GM21526 (cell line): ENCODE data around the gene CLDN6.

Experiments
- ATAC-seq: cut with Tn5 transposase; IDR thresholded peaks from one replicate; pipeline ENCODE4 v1.9.1; 2021; ENCODE audit warnings: moderate library complexity; ENCODE audit not compliant: unreplicated experiment, low FRiP score

CLDN6 gene

DNA sequence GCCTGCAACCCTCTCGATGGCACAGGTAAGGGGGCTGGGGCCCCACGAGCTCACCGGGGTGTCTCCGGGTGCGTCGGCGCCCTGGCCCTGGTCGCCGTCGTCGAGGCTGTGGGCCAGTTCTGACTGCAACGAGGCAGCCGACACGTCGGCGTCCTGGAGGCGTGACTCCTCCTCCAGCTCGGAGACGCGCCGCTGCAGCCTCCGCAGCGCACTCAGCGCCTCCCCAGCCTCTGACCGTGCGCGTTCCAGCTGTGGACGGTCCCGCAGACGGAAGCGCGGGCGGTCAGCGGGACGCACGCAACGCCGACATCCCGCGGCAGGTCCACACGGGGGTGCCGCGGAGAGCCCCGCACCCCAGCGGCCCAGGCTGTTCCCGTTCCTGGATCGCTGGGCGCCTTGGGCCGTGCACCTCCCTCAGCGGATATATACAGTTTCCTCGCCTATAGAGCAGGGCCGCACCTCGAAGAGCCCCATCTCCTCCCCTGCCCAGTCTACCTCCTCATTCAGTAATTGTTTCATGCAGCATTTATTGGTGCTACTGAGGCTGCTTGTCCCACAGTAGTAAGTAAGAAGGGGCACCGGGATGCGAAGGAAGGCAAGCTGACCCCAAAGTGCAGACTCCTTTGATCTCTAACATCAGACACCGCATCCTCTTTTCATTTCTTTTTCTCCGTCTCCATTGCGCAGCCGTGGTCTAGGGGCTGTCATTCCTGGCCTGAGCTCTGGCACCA lies 11.7 kb upstream of the CLDN6 start:
- ATAC-seq = no peak

DNA sequence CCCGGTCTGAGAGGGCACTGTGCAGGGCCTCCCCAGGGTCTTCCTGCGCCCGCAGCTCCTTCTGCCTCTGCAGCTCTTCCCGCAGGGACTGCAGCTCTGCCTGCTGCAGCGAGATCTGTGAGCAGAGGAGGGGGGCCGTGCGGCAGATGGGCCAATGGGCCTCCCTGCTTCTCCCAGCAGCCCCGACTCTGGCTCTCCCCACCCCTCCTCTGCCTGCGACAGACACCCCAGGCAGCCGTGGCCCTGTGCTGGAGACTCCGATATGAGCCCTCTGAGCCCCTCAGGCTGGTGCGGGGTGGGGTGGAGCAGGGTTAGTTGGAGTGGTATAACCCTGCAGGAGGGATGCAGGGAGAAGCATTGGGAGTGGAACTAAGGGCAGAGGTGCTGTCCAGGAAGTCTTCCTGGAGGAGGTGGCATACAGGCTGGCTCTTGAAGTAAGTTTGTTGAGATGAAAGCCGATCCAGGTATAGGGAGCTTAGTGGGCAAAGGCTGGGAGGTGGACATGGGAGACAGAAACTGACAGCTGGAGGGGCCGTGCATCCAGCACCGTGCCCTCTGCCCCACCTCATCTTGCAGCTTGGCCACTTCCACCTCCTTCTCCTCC lies 10.8 kb upstream of the CLDN6 start:
- no peak for ATAC-seq

DNA sequence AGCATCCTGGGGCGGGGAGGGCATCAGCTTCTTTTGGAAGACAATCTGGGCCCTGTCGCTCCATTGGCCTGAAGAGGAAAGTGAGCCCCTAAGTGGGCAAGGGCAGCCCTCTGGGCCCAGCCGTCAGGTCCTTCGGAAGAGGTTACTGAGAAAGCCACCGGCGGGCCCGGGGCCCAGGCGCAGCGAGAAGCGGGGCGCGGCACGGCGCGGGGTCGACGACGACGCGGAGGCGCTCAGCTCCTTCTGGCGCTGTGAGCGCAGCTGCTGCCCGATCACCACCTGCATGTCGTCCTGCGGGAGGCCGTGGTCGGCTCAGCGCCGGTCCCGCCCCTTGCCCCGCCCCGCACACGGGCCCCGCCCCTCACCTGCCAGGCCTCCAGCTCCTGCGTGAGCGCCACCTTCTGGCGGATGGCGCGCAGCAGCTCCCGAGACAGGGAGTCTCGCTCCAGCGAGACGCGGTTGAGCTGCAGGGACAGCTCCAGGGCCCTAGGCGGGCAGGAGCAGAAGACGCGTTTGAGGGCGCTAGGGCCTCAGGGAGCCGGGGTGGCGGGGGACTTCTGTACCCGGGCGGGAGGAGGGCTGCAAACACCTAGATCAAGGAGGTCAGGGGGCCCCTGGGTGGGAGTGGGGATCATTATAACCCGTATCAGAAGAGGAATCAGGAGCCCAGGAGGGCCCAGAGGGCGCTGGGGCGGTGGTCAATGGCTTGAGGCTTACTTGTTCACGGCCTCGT lies 10.2 kb upstream of the CLDN6 start:
- ATAC-seq = peak; percentile 33

DNA sequence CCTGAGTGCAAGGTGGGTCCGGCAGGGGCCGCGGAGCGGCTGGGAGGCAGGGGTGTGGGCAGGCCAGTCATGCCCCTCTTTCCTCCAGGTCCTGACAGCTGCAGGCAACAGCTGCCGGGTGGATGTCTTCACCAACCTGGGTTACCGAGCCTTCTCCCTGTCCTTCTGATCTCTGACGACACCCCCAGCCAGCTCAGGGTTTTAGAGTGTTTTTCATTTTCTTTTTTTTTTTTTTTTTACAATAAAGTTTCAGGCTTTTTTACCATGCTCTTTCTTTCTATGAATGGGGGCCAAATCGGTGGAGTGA lies 9.5 kb upstream of the CLDN6 start:
- no peak for ATAC-seq

DNA sequence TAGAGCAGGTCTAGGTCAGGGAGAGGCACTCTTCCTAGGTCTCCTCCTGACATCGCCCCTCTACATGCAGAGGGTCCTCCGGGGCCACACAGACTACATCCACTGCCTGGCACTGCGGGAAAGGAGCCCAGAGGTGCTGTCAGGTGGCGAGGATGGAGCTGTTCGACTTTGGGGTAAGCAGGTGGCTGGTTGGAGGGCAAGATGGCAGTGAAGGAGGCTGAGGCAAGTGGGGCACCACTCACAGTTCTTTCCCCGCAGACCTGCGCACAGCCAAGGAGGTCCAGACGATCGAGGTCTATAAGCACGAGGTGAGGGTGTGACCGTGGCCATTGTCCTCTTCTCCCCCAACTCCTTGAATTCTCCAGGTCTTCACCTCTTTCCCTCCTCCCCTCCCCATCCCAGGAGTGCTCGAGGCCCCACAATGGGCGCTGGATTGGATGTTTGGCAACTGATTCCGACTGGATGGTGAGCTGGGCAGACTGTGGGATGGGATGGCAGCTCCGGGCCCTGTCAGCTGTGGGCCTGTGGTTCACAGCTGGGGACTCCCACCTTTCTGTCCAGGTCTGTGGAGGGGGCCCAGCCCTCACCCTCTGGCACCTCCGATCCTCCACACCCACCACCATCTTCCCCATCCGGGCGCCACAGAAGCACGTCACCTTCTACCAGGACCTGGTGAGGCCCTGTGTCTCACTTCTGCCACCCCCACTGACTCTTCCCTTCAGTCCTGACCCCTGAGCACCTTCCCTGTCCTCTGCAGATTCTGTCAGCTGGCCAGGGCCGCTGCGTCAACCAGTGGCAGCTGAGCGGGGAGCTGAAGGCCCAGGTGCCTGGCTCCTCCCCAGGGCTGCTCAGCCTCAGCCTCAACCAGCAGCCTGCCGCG lies 8.9 kb upstream of the CLDN6 start:
- ATAC-seq = no peak

DNA sequence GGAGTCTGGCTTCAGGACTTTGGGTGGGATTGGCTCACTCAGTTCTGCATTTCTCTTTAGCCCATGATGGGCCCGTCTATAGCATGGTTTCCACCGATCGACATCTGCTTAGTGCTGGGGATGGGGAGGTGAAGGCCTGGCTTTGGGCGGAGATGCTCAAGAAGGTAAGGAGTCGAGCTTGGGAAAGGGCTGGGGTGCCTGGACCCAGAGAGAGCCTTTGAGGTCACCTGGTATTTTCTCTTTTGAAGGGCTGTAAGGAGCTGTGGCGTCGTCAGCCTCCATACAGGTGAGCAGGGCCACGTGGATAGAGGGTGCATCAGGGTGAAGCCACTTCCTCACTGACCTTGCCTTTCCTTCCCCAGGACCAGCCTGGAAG lies 8.0 kb upstream of the CLDN6 start:
- no peak for ATAC-seq

DNA sequence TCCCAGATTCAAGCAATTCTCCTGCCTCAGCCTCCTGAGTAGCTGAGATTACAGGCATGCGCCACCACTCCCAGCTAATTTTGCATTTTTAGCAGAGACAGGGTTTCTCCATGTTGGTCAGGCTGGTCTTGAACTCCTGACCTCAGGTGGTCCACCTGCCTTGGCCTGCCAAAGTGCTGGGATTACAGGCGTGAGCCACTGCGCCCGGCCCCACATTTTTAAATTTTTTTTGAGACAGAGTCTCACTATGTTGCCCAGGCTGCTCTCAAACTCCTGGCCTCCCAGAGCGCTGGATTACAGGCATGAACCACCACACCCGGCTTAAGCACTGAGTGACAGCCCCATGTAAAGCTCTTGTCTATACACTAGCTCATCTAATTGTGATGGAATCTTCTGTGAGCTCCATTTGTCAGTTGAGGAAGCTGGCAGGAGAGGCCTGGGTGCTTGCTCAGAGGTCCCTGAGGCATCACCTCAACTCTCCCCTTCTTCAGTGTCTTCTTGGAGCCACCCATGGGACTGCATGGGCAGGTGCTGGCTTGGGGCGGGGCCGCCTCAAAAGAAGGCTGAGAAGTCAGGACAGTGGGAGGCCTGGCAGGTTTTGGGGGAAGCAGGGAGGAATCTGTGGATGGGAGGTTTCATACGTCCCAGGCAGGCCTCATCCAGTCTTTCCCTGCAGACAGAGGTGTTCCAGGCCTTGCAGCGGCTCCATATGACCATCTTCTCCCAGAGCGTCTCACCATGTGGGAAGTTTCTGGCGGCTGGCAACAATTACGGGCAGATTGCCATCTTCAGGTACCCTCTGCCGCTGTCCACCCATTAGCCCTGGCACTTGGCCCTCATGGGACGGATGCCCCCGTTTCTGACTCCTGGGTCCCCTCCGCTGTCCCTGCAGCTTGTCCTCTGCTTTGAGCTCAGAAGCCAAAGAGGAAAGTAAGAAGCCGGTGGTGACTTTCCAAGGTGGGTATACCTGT lies 7.3 kb upstream of the CLDN6 start:
- no peak for ATAC-seq

DNA sequence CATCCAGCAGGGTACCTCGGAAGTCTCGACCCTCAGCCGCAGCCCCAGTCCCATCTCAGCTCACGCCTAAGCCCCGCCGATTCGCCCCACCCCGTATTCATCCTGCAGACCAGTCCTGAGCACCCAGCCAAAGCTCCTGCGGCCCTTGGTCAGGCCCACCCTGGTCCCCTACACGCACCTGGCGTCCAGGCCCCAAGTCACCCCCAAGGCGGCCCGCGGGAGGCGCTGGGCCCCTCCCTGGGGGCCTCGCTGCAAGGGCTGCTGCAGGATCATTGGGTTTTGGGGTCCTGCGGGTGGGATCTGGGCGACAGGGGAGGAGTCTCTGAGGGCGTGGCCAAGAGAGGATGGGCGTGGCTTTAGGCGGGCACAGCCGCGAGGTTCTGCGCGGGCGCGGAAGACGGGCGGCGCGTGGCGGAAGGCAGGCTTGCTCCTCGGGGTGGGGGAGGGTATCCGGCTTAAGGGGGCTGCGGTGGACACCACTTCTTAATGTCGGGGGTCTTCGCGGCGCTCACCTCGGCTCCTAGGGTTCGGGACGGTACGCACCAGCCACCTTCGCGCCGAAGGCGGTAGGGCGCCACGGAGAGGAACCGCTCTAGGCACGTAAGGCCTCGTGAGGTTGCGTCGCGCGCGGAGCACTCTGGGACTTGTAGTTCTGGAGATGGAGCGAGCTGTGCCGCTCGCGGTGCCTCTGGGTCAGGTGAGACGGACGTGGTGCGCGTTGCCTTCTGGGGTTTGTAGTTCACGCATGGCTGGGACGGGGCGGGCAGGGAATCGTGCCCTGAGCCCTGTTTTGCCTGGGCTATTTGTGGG lies 5.9 kb upstream of the CLDN6 start, which contains the start of the genes HCFC1R1 and THOC6:
Gene HCFC1R1, minus strand, starts transcription at position 274 of the 810 bp plus-strand sequence. Its CDS starts 1 bp downstream, at position 273.
Gene THOC6, plus strand, starts transcription at position 367 of the 810 bp plus-strand sequence. Its CDS starts 292 bp downstream, at position 659.
- peak; percentile 59 for ATAC-seq

DNA sequence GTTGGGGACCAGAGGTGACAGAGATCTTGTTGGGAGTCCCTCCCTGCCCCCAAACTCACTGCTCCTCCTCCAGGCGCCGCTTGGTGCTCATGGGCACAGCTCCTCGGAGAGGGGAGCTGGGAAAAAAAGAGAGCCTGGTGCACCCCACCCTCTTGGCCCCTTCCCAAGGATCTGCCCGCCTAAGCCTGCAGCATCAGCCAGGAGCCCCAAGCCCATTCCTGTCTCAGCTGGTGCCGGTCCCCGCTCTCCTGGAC lies 5.4 kb upstream of the CLDN6 start:
- ATAC-seq = no peak

DNA sequence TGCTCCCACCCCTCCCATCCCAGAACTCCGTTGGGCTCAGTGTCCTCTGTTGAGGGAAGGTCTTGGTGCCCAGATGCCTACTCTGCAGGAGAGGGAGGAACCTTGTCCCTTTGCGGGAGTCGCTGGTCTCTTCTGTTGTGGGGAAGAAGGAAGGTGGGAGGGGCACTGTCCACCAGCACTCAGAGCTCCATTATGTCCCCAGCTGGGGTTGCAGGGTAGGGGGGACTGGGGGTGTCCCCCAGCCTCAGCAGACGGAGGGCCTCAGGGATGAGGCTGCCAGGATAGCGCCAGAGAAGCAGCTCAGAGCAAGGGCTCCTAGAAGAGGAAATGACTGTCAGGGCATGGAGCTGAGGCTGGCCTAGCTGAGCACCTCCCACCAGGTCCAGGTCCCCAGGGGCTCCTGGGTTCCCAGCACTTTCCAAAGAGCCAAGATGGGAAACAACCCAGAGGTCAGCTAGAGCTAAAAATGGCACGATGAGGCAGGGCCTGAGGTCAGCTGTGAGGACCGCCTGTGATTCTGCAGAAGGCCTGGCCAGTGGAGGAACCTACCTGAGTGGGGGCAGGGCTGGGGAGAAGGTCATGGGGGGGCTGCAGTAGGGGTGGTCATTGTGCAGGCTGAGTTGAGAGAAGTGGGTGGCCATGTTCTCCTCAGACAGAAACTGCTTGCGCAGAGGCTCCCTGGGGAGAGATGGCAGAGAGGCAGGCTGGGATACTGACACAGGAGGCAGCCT lies 4.9 kb upstream of the CLDN6 start:
- no peak for ATAC-seq

DNA sequence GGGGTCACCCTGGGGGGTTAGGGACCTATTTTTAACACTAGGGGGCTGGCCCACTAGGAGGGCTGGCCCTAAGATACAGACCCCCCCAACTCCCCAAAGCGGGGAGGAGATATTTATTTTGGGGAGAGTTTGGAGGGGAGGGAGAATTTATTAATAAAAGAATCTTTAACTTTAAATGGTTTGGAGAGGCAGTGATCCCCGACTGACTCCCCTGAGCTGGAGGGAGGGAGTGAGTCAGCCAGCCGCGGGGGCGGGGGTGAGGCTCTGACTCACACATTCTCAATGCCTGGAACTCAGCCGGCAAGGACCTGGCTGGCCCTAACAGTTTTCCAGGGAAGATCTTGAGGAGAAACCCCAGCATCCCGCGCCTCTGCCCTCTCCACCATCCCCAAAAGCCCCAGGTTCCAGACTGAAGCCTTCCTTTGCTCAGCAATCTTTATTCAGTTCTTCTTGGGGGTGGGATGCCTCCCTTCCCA lies 4.3 kb upstream of the CLDN6 start:
- no peak for ATAC-seq

DNA sequence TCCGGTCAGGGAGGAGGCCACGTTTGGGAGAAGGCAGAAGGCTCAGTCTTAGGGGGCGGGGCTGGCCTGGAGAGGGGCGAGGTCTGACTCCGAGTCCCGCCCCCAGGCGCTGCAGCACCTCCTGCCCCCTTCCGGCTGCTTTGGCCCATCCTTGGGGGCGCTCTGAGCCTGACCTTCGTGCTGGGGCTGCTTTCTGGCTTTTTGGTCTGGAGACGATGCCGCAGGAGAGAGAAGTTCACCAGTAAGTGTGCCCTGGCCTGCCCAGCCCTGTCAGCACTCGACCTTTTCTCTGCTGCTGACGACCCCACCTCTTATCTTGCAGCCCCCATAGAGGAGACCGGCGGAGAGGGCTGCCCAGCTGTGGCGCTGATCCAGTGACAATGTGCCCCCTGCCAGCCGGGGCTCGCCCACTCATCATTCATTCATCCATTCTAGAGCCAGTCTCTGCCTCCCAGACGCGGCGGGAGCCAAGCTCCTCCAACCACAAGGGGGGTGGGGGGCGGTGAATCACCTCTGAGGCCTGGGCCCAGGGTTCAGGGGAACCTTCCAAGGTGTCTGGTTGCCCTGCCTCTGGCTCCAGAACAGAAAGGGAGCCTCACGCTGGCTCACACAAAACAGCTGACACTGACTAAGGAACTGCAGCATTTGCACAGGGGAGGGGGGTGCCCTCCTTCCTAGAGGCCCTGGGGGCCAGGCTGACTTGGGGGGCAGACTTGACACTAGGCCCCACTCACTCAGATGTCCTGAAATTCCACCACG lies 3.6 kb upstream of the CLDN6 start:
- ATAC-seq = no peak

DNA sequence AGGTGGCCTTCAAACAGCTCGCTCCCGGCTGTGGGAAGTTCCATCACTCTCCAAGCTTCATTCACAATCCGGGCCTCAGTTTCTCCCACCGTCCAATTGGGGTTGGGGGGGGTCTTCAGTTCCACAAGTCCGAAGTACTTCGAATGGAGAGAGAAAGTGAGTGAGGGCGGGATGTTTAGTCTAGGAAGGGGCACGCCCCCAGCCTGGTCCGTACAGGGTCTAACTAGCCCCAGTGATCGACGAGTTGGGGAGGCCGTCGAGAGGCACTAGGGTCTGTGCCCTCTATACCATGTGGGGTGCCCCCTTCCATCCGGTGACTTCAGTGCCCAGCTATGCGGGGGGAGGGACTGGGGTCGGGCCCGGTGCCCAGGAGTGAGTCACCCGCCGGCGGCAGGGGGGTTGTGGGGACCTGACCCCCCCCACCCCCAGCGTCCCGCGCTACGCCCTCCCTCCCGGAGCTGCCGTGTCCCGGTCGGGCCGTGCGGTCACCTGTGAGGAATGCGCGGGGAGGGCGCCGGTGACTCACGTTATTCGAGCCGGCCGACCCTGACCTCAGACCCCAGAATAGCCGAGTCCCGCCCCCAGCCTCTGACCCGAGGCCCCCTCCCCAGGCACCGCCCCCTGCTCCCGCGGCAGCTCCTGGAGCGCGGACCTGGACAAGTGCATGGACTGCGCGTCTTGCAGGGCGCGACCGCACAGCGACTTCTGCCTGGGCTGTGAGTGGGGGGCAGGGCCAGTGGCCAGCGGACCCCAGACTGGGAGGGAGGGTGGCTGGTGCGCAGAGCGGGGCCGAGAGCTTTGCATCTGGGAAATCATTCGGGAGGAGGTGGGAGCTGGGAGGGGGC lies 2.8 kb upstream of the CLDN6 start:
- no peak for ATAC-seq

DNA sequence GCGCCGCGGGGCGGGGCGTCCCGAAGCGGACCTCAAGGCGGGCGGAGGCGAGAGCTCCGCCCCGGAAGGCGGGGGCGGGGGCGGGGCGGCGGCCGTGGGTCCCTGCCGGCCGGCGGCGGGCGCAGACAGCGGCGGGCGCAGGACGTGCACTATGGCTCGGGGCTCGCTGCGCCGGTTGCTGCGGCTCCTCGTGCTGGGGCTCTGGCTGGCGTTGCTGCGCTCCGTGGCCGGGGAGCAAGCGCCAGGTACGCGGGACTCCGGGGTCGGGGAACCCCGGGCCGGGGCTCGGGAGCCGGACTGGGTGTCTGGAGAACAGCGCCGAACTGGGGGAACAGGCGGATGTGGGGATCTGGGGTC lies 2.2 kb upstream of the CLDN6 start, which contains the start of gene TNFRSF12A:
Gene TNFRSF12A, plus strand, starts transcription at position 122 of the 357 bp plus-strand sequence. Its CDS starts 30 bp downstream, at position 152.
- ATAC-seq = no peak

DNA sequence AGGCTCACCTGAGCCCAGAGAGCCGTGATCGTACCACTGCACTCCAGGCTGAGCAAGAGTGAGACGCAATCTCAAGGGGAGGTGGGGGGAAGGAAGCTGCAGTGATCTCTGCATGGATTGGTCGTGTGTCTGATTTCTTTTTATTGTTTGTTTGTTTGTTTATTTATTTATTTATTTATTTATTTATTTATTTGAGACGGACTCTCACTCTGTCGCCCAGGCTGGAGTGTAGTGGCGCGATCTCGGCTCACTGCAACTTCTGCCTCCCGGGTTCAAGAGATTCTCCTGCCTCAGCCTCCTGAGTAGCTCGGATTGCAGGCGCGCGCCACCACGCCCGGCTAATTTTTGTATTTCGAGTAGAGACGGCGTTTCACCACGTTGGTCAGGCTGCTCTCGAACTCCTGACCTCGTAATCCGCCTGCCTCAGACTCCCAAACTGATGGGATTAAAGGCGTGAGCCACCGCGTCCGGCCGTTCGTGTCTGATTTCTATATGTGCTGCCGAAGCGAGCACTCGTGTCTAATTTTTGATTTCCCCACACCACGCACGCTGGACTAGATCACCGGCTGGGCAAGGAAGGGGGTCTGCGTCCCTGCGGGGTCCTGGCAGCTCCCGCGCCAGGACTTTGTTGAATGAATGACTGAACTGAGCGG lies 1.7 kb upstream of the CLDN6 start:
- ATAC-seq = no peak

DNA sequence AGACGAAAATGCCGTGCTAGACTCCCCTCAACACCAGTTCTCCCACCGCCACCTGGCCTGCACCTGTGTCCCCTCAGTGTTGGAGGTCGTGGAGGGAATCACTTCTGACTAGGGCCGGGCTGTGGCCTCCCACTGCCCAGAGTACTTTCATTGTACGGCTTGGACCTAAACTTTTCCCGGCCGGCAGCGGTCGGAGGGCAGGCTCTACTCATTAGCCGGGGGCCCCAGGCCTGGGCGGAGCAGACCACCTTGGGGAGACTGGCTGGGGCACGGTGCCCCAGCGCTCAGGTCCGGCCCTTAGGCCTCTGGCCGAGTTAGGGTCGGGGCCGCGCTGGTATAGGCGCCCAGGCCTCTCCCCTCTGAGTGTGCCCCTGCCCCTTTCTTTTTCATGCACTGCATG lies 639 bp downstream of the CLDN6 start:
- ATAC-seq = no peak
